OCI-LY3 (cell line): ENCODE measurements around the gene ZBTB42.

Experiments
- CTCF ChIP-seq: fragments of 200-600, 300-600 bp; sonication (generic); IDR thresholded peaks from 2 replicates; pipeline ENCODE4 v1.5.1; 2014; ENCODE audit warnings: antibody characterized with exemption, low read length, low read depth
- EZH2phosphoT487 ChIP-seq: fragments of 200-600 bp; shearing (Covaris generic); IDR thresholded peaks from 2 replicates; pipeline ENCODE4 v1.6.1; 2018; ENCODE audit warnings: antibody characterized with exemption, mixed run types, low read depth

GRCh38 chr14:104772707-104773504 lies 28.0 kb upstream of the ZBTB42 start:
- TF ChIP-seq CTCF (no peak), EZH2phosphoT487 (no peak)
